HG02973 (cell line): ENCODE measurements around the gene EHD2.

Source experiments
- ATAC-seq: cut with Tn5 transposase; IDR thresholded peaks from one replicate; pipeline ENCODE4 v1.9.1; 2021; ENCODE audit warnings: moderate library complexity; ENCODE audit not compliant: unreplicated experiment

The EHD2 gene

GRCh38 chr19:47687906-47688305 is 25.3 kb upstream of the EHD2 start:
- no peak for ATAC-seq

GRCh38 chr19:47691090-47691489 is 22.1 kb upstream of the EHD2 start:
- ATAC-seq = no peak

- ATAC-seq = no peak
Measured at GRCh38 chr19:47691782-47692181, 21.4 kb upstream of the EHD2 start.

- no peak for ATAC-seq
Measured at GRCh38 chr19:47693489-47693888, 19.7 kb upstream of the EHD2 start.

GRCh38 chr19:47693903-47694302 is 19.3 kb upstream of the EHD2 start:
- ATAC-seq = no peak

- no peak for ATAC-seq
Measured at GRCh38 chr19:47694466-47695273, 18.6 kb upstream of the EHD2 start.

- ATAC-seq = no peak
Measured at GRCh38 chr19:47695533-47696262, 17.5 kb upstream of the EHD2 start.

GRCh38 chr19:47696635-47697034 is 16.6 kb upstream of the EHD2 start:
- no peak for ATAC-seq

GRCh38 chr19:47697863-47698609 is 15.2 kb upstream of the EHD2 start:
- no peak for ATAC-seq

GRCh38 chr19:47698631-47699359 is 14.4 kb upstream of the EHD2 start:
- ATAC-seq = no peak

GRCh38 chr19:47699360-47699917 is 13.8 kb upstream of the EHD2 start:
- no peak for ATAC-seq

GRCh38 chr19:47700934-47701716 is 12.1 kb upstream of the EHD2 start:
- no peak for ATAC-seq

GRCh38 chr19:47701717-47702552 is 11.3 kb upstream of the EHD2 start:
- no peak for ATAC-seq

GRCh38 chr19:47702671-47703070 is 10.6 kb upstream of the EHD2 start:
- no peak for ATAC-seq

- no peak for ATAC-seq
Measured at GRCh38 chr19:47703301-47703700, 9.9 kb upstream of the EHD2 start.

GRCh38 chr19:47704024-47704423 is 9.2 kb upstream of the EHD2 start:
- no peak for ATAC-seq

- no peak for ATAC-seq
Measured at GRCh38 chr19:47704656-47705055, 8.6 kb upstream of the EHD2 start.

- no peak for ATAC-seq
Measured at GRCh38 chr19:47707135-47707925, 5.9 kb upstream of the EHD2 start.
